ENCODE measurements around the gene RERE.

- no peak for TF ChIP-seq ZBTB48 (tag by site-specific recombination; IDR thresholded peaks at IDR 0.05)
- TF ChIP-seq, protein P1, sequence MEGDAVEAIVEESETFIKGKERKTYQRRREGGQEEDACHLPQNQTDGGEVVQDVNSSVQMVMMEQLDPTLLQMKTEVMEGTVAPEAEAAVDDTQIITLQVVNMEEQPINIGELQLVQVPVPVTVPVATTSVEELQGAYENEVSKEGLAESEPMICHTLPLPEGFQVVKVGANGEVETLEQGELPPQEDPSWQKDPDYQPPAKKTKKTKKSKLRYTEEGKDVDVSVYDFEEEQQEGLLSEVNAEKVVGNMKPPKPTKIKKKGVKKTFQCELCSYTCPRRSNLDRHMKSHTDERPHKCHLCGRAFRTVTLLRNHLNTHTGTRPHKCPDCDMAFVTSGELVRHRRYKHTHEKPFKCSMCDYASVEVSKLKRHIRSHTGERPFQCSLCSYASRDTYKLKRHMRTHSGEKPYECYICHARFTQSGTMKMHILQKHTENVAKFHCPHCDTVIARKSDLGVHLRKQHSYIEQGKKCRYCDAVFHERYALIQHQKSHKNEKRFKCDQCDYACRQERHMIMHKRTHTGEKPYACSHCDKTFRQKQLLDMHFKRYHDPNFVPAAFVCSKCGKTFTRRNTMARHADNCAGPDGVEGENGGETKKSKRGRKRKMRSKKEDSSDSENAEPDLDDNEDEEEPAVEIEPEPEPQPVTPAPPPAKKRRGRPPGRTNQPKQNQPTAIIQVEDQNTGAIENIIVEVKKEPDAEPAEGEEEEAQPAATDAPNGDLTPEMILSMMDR (tag by site-specific recombination; IDR thresholded peaks at IDR 0.05): no peak
These were observed 478.8 kb downstream of the RERE start for GRCh38 chr1:8338526-8339202.

Data from HEK293 (cell line).